ENCODE results near the gene ANO2.
"Not testable (repeated sequence)": the region's sequence is repeated elsewhere in the genome, so short reads cannot be mapped to it uniquely, and the experiment has no call there.

The ANO2 gene

DNA sequence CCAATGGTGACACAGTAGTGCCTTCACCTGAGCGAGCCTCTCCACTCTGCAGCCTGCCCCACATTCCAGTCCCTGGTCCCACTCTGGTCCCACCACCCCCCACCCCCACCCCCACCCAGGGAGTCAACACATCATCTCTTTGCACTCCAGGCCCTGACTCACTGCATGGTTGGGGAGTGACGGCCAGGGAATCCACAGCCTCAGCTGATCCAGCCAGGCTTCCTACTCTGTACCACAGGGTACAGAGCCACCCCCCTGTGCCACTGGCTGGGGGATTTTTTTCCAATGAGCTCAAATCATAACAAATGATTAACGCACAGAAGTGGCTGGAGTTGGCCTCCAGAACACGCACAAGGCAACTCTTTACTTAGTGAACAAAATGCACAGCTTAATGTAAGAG is 279.4 kb downstream of the ANO2 start:
- Histone ChIP-seq H3K27ac (replicated peaks; ENCODE audit: low read length) (no peak overlapping the region), H3K4me3 (ENCODE audit: low read length in 2 of 2) (no peak overlapping the region), H2BK120ac (ENCODE audit: low read depth, low read length) (no peak overlapping the region), H3K4ac (ENCODE audit: low read length) (no peak overlapping the region), H2BK15ac (ENCODE audit: low read length) (no peak overlapping the region), H2AFZ (ENCODE audit: low read length) (no peak overlapping the region), H2AK5ac (ENCODE audit: low read depth, low read length) (no peak overlapping the region), H2BK12ac (ENCODE audit: low read length) (no peak overlapping the region), H3K79me1 (ENCODE audit: low read depth, low read length) (no peaks in the 10 kb centered on the region), H3K4me1 (ENCODE audit: control insufficient read depth in 2 of 2, insufficient read depth in 1 of 2, low read depth in 1 of 2, low read length in 2 of 2) (no peaks in the 10 kb centered on the region), H3K9me3 (replicated peaks in 1 of 2; ENCODE audit: control insufficient read depth in 2 of 2, insufficient read depth in 1 of 2, low read depth in 1 of 2, low read length in 2 of 2) (no peaks in the 10 kb centered on the region), H3K27me3 (ENCODE audit: control insufficient read depth in 3 of 3, insufficient read depth in 3 of 3, low read depth in 1 of 3, low read length in 3 of 3) (no peaks in the 10 kb centered on the region), H4K91ac (ENCODE audit: low read depth, low read length, poor library complexity) (no peak overlapping the region), H3K23ac (ENCODE audit: low read depth, low read length, poor library complexity) (no peak overlapping the region), H3K4me2 (ENCODE audit: insufficient read depth, low read length, poor library complexity, severe bottlenecking) (no peak overlapping the region), H2BK5ac (ENCODE audit: low read length) (no peak overlapping the region), H3K14ac (ENCODE audit: low read length) (no peak overlapping the region), H3K36me3 (replicated peaks in 1 of 2; ENCODE audit: control insufficient read depth in 2 of 2, insufficient read depth in 2 of 2, low read length in 2 of 2) (no peaks in the 10 kb centered on the region), H3K9ac (ENCODE audit: low read depth, low read length, poor library complexity) (no peak overlapping the region), H4K8ac (ENCODE audit: low read depth, low read length) (no peak overlapping the region), H3K18ac (ENCODE audit: low read length) (no peak overlapping the region)
- DNase-seq (ENCODE audit: low spot score) = no peak
- WGBS, 2 donors (ENCODE audit: extremely low coverage in 2 of 2, insufficient read length in 2 of 2, insufficient replicate concordance in 1 of 2) = no CpG with 5 or more reads among the region's 4 CpGs

DNA sequence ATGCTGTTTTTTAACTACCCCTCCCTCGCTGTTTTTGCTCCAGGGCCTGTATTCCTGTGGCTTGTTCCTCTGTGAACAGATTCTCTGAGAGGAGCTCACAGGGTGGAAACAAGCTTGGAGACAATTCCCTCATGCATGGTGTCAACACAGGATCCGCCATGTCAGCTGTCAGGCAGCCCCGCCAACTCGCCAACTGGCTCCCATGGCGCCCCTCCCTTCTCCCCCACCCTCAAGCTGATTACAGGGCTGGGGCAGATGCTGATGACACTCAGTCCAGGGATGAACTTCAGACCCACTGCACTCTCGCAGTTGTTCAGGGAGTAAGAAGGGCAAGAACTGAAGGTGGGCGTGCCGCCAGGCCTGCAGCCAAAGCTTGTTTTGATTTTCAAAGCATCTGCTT is 283.2 kb downstream of the ANO2 start:
- Histone ChIP-seq H3K4me1 (ENCODE audit: control insufficient read depth in 2 of 2, insufficient read depth in 1 of 2, low read depth in 1 of 2, low read length in 2 of 2) (no peaks in the 10 kb centered on the region), H3K18ac (ENCODE audit: low read length) (no peak overlapping the region), H3K27me3 (ENCODE audit: control insufficient read depth in 3 of 3, insufficient read depth in 3 of 3, low read depth in 1 of 3, low read length in 3 of 3) (no peaks in the 10 kb centered on the region), H3K23ac (ENCODE audit: low read depth, low read length, poor library complexity) (no peak overlapping the region), H3K36me3 (replicated peaks in 1 of 2; ENCODE audit: control insufficient read depth in 2 of 2, insufficient read depth in 2 of 2, low read length in 2 of 2) (no peaks in the 10 kb centered on the region), H3K9me3 (replicated peaks in 1 of 2; ENCODE audit: control insufficient read depth in 2 of 2, insufficient read depth in 1 of 2, low read depth in 1 of 2, low read length in 2 of 2) (no peaks in the 10 kb centered on the region), H2AK5ac (ENCODE audit: low read depth, low read length) (no peak overlapping the region), H2BK5ac (ENCODE audit: low read length) (no peak overlapping the region), H2BK12ac (ENCODE audit: low read length) (no peak overlapping the region), H4K8ac (ENCODE audit: low read depth, low read length) (no peak overlapping the region), H2AFZ (ENCODE audit: low read length) (no peak overlapping the region), H3K4ac (ENCODE audit: low read length) (no peak overlapping the region), H2BK120ac (ENCODE audit: low read depth, low read length) (no peak overlapping the region), H3K4me2 (ENCODE audit: insufficient read depth, low read length, poor library complexity, severe bottlenecking) (no peak overlapping the region), H3K14ac (ENCODE audit: low read length) (no peak overlapping the region), H2BK15ac (ENCODE audit: low read length) (no peak overlapping the region), H4K91ac (ENCODE audit: low read depth, low read length, poor library complexity) (no peak overlapping the region), H3K9ac (ENCODE audit: low read depth, low read length, poor library complexity) (no peak overlapping the region), H3K27ac (replicated peaks; ENCODE audit: low read length) (no peak overlapping the region), H3K79me1 (ENCODE audit: low read depth, low read length) (no peaks in the 10 kb centered on the region), H3K4me3 (ENCODE audit: low read length in 2 of 2) (no peak overlapping the region)
- DNase-seq (ENCODE audit: low spot score) = no peak
- no CpG with 5 or more reads among the region's 8 CpGs for WGBS, 2 donors (ENCODE audit: extremely low coverage in 2 of 2, insufficient read length in 2 of 2, insufficient replicate concordance in 1 of 2)

DNA sequence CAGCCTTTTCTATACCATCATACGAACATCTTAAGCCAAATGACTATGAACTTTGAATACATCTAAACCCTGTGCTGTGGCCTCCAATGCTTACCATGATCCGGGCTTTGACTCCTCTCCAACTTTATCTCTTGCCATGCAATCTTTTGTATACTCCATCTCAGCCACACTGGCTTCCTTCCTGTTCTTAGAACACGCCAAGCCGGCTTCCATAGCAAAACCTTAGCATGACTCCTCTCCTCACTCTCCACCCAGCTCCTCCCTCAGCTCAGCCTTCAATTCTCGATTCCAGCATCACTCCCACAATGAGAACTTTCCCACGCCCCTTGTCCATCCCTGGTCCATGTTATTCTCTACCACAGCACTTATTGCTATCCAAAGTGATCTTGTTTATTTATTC is 284.8 kb downstream of the ANO2 start:
- WGBS, 2 donors (ENCODE audit: extremely low coverage in 2 of 2, insufficient read length in 2 of 2, insufficient replicate concordance in 1 of 2) = no CpG with 5 or more reads among the region's 6 CpGs
- H2BK120ac ChIP-seq (ENCODE audit: low read depth, low read length) = no peak overlapping the region
- H3K4me2 ChIP-seq (ENCODE audit: insufficient read depth, low read length, poor library complexity, severe bottlenecking) = no peak overlapping the region
- H4K8ac ChIP-seq (ENCODE audit: low read depth, low read length) = no peak overlapping the region
- no peak overlapping the region for H3K27ac ChIP-seq (replicated peaks; ENCODE audit: low read length)
- H3K4me1 ChIP-seq (ENCODE audit: control insufficient read depth in 2 of 2, insufficient read depth in 1 of 2, low read depth in 1 of 2, low read length in 2 of 2) = no peaks in the 10 kb centered on the region
- H3K18ac ChIP-seq (ENCODE audit: low read length) = no peak overlapping the region
- H3K9me3 ChIP-seq (replicated peaks in 1 of 2; ENCODE audit: control insufficient read depth in 2 of 2, insufficient read depth in 1 of 2, low read depth in 1 of 2, low read length in 2 of 2) = no peaks in the 10 kb centered on the region
- H2BK15ac ChIP-seq (ENCODE audit: low read length) = no peak overlapping the region
- no peak overlapping the region for H4K91ac ChIP-seq (ENCODE audit: low read depth, low read length, poor library complexity)
- no peak overlapping the region for H3K4ac ChIP-seq (ENCODE audit: low read length)
- no peak overlapping the region for H3K14ac ChIP-seq (ENCODE audit: low read length)
- no peak for DNase-seq (ENCODE audit: low spot score)
- no peaks in the 10 kb centered on the region for H3K36me3 ChIP-seq (replicated peaks in 1 of 2; ENCODE audit: control insufficient read depth in 2 of 2, insufficient read depth in 2 of 2, low read length in 2 of 2)
- H2BK12ac ChIP-seq (ENCODE audit: low read length) = no peak overlapping the region
- H3K9ac ChIP-seq (ENCODE audit: low read depth, low read length, poor library complexity) = no peak overlapping the region
- H3K4me3 ChIP-seq (ENCODE audit: low read length in 2 of 2) = no peak overlapping the region
- no peak overlapping the region for H2AK5ac ChIP-seq (ENCODE audit: low read depth, low read length)
- no peak overlapping the region for H3K23ac ChIP-seq (ENCODE audit: low read depth, low read length, poor library complexity)
- H2AFZ ChIP-seq (ENCODE audit: low read length) = no peak overlapping the region
- no peaks in the 10 kb centered on the region for H3K79me1 ChIP-seq (ENCODE audit: low read depth, low read length)
- no peaks in the 10 kb centered on the region for H3K27me3 ChIP-seq (ENCODE audit: control insufficient read depth in 3 of 3, insufficient read depth in 3 of 3, low read depth in 1 of 3, low read length in 3 of 3)
- no peak overlapping the region for H2BK5ac ChIP-seq (ENCODE audit: low read length)

DNA sequence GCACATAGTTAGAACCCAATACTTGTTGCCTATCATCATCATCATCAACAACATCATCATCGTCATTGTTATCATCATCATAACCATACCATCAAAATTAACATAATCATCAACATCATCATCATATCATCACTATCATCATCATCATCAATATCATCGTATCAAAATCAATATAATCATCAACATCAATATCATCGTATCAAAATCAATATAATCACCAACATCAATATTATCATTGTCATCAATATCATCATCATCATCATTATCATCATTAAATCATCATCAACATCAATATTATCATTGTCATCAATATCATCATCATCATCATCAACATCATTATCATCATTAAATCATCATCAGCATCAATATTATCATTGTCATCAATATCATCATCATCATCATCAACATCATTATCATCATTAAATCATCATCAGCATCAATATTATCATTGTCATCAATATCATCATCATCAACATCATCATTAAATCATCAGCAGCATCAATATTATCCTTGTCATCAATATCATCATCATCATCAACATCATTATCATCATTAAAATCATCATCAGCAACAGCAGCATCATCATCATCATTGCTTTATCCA is 286.6 kb downstream of the ANO2 start:
- not testable (repeated sequence) for H4K8ac ChIP-seq (ENCODE audit: low read depth, low read length); H2AK5ac ChIP-seq (ENCODE audit: low read depth, low read length); H3K18ac ChIP-seq (ENCODE audit: low read length); H2AFZ ChIP-seq (ENCODE audit: low read length); H3K4me2 ChIP-seq (ENCODE audit: insufficient read depth, low read length, poor library complexity, severe bottlenecking); H4K91ac ChIP-seq (ENCODE audit: low read depth, low read length, poor library complexity); H3K79me1 ChIP-seq (ENCODE audit: low read depth, low read length); H2BK120ac ChIP-seq (ENCODE audit: low read depth, low read length); H2BK15ac ChIP-seq (ENCODE audit: low read length); H3K36me3 ChIP-seq (replicated peaks in 1 of 2; ENCODE audit: control insufficient read depth in 2 of 2, insufficient read depth in 2 of 2, low read length in 2 of 2); H3K9ac ChIP-seq (ENCODE audit: low read depth, low read length, poor library complexity); H3K9me3 ChIP-seq (replicated peaks in 1 of 2; ENCODE audit: control insufficient read depth in 2 of 2, insufficient read depth in 1 of 2, low read depth in 1 of 2, low read length in 2 of 2); H3K14ac ChIP-seq (ENCODE audit: low read length); H3K4me3 ChIP-seq (ENCODE audit: low read length in 2 of 2); H3K27me3 ChIP-seq (ENCODE audit: control insufficient read depth in 3 of 3, insufficient read depth in 3 of 3, low read depth in 1 of 3, low read length in 3 of 3); H3K4me1 ChIP-seq (ENCODE audit: control insufficient read depth in 2 of 2, insufficient read depth in 1 of 2, low read depth in 1 of 2, low read length in 2 of 2); H2BK5ac ChIP-seq (ENCODE audit: low read length); H2BK12ac ChIP-seq (ENCODE audit: low read length); DNase-seq (ENCODE audit: low spot score); H3K4ac ChIP-seq (ENCODE audit: low read length); H3K23ac ChIP-seq (ENCODE audit: low read depth, low read length, poor library complexity); H3K27ac ChIP-seq (replicated peaks; ENCODE audit: low read length)
- WGBS, 2 donors (ENCODE audit: extremely low coverage in 2 of 2, insufficient read length in 2 of 2, insufficient replicate concordance in 1 of 2) = 100% methylated on average over 2 to 3 of the region's 3 CpGs
